ENCODE data around the gene KRT73. TPM values are rescaled to one million over a fixed set of nuclear protein-coding genes. Genes with fewer than 3 reads are reported as not detected.
"Not testable (repeated sequence)": the region's sequence is repeated elsewhere in the genome, so short reads cannot be mapped to it uniquely, and the experiment has no call there.

Gene KRT73
- total RNA-seq, 2 experiments from 2014 or later: not detected

DNA sequence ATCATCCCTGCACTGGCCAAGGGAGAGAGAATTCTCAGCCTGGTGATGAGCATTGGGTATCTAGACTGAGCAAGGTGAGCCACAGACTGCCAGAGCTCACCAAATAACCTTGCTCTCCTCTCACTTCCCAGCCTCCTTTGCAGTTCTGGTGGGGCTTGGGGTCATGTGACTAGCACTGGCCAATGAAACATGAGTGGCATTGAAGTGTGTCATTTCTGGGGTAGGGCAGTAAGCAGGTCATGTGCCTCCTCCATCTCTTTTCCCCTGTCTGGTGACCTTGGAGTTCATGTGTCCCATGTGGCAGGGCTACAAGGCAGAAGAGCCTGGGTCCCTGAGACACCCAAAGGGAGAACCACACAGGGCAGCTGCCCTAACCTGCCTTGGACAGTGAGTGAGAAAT, 13.5 kb downstream of the KRT73 start:
- POLR2A ChIA-PET: no interaction called here

GRCh38 chr12:52603314-52603713, 15.0 kb downstream of the KRT73 start:
- ChIA-PET CTCF (no interaction called here), POLR2A (no interaction called here)

More for the DNA sequence above, 13.5 kb downstream of the KRT73 start:
- CTCF ChIA-PET: no interaction called here

- POLR2A ChIA-PET: no interaction called here
- CTCF ChIA-PET: no interaction called here
These were observed 15.8 kb downstream of the KRT73 start for GRCh38 chr12:52602552-52602951.

GRCh38 chr12:52601671-52602070, 16.7 kb downstream of the KRT73 start:
- ChIA-PET CTCF (no interaction called here), POLR2A (no interaction called here)

- CTCF ChIA-PET: no interaction called here
- POLR2A ChIA-PET: no interaction called here
These were observed 17.3 kb downstream of the KRT73 start, which contains the start of gene KRT72 for GRCh38 chr12:52600941-52601481. TSS of gene KRT72 (minus strand) at chr12:52601463. CDS start at chr12:52601452, 11 bp downstream.

DNA sequence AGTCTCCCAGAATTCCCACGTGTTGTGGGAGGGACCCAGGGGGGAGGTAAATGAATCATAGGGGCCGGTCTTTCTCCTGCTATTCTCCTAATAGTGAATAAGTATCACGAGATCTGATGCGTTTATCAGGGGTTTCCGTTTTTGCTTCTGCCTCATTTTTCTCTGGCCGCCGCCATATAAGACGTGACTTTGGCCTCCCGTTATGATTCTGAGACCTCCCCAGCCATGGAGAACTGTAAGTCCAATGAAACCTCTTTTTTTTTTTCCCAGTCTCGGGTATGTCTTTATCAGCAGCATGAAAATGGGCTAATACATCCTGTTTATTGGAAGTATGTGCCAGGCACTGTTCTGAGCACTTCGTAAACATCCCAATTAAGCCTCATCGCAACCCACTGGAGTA, 17.9 kb downstream of the KRT73 start:
- ChIA-PET POLR2A (no interaction called here), CTCF (no interaction called here)

- POLR2A ChIA-PET: no interaction called here
- CTCF ChIA-PET: interaction anchor here (1.0 kb wide), 1 partner anchor 285 kb away, joined by 3 read pairs; no protein-coding TSS in a partner anchor
These were observed 18.3 kb downstream of the KRT73 start for GRCh38 chr12:52600071-52600470.

- ChIA-PET POLR2A (no interaction called here), CTCF (no interaction called here)
These were observed 19.4 kb downstream of the KRT73 start for GRCh38 chr12:52598966-52599365.

DNA sequence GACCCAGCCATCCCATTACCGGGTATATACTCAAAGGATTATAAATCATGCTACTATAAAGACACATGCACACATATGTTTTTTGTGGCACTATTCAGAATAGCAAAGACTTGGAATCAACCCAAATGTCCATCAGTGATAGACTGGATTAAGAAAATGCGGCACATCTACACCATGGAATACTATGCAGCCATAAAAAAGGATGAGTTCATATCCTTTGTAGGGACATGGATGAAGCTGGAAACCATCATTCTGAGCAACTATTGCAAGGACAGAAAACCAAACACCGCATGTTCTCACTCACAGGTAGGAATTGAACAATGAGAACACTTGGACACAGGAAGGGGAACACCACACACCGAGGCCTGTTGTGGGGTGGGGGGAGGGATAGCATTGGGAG, 24.1 kb downstream of the KRT73 start:
- CTCF ChIA-PET: interaction anchor here (0.7 kb wide), 1 partner anchor 221 kb away, joined by 3 read pairs; no protein-coding TSS in a partner anchor
- POLR2A ChIA-PET: not testable (repeated sequence)

DNA sequence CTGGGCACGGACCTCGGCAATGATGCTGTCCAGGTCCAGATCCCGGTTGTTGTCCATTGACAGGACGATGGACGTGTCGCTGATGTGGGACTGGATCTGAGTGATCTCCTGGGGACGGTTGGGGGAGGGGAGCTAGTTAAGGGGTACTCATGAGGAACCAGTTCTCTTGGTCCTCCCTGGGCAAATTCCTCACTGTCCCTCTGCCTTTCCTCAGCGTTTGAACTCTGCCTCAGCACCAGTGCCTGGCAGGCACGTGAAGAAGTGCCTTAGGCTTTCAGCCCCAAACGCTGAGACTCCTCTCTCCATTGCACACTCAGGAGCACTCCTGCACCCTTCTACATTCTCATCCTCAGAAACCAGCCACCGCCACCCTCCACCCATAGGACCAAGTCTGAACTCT, 26.8 kb downstream of the KRT73 start:
- CTCF ChIA-PET: no interaction called here

DNA sequence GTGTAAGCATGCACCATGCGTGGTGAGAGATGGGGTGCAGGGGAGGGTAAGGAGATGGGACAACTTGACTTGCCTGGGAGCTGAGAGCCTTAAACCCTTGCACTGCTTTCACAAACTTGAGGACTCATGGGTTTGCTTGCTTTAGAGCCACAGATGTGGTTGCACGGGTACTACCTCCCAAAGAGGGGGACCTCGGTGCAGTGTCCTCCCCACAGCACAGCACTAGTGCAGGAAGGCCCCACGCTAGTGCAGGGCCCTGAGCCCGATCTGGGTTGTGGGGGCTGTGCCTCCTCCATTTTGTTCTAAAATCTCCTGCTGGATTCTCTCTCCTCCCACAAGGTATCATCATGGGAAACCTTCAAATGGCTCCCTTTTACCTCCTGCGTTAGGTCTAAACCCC, 28.3 kb downstream of the KRT73 start:
- ChIA-PET CTCF (interaction anchor here (1.0 kb wide), 1 partner anchor 289 kb away, joined by 3 read pairs; no protein-coding TSS in a partner anchor), POLR2A (no interaction called here)

More for the DNA sequence above, 26.8 kb downstream of the KRT73 start:
- POLR2A ChIA-PET: no interaction called here

GRCh38 chr12:52587563-52587962, 30.8 kb downstream of the KRT73 start:
- ChIA-PET CTCF (interaction anchor here (1.5 to 1.6 kb wide), 2 partner anchors 9 to 260 kb away, joined by 3 read pairs; no protein-coding TSS in a partner anchor), POLR2A (no interaction called here)

- CTCF ChIA-PET: interaction anchor here (0.9 to 1.5 kb wide), 3 partner anchors 20 to 282 kb away, joined by 3 to 4 read pairs (median 3); no protein-coding TSS in a partner anchor
These were observed 32.4 kb downstream of the KRT73 start for GRCh38 chr12:52585946-52586345.

DNA sequence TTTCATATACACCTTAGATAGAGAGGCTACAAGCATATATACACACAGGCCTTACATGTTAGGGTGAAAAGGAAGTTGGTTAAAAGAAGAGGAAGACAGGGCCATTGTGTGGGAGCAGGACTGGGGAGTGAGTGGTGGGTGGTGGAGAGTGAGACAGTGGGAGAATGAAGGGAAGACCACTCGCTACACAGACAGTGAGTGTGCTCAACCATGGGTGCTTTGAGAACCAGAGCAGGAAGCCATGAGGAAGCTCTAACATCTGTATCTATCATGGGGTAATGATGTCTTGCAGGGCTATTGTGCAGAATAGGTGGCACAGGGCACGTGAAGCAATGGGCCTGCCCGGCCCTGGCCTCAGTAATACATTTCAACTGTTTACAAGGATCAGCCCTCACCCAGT, 33.3 kb downstream of the KRT73 start:
- ChIA-PET CTCF (no interaction called here), POLR2A (no interaction called here)

More at GRCh38 chr12:52585946-52586345, 32.4 kb downstream of the KRT73 start:
- POLR2A ChIA-PET: no interaction called here

GRCh38 chr12:52584156-52584682, 34.1 kb downstream of the KRT73 start:
- ChIA-PET POLR2A (no interaction called here), CTCF (interaction anchor here (1.1 to 3.7 kb wide), 4 partner anchors 22 to 301 kb away, joined by 3 to 29 read pairs (median 8); no protein-coding TSS in a partner anchor)

- POLR2A ChIA-PET: no interaction called here
- CTCF ChIA-PET: interaction anchor here (0.7 to 3.7 kb wide), 6 partner anchors 23 to 302 kb away, joined by 3 to 29 read pairs (median 4); no protein-coding TSS in a partner anchor
These were observed 35.3 kb downstream of the KRT73 start for GRCh38 chr12:52582971-52583456.

- CTCF ChIA-PET: interaction anchor here (1.4 to 3.7 kb wide), 5 partner anchors 284 to 302 kb away, joined by 4 to 29 read pairs (median 5); no protein-coding TSS in a partner anchor
- POLR2A ChIA-PET: no interaction called here
These were observed 35.9 kb downstream of the KRT73 start for GRCh38 chr12:52582486-52582885.

DNA sequence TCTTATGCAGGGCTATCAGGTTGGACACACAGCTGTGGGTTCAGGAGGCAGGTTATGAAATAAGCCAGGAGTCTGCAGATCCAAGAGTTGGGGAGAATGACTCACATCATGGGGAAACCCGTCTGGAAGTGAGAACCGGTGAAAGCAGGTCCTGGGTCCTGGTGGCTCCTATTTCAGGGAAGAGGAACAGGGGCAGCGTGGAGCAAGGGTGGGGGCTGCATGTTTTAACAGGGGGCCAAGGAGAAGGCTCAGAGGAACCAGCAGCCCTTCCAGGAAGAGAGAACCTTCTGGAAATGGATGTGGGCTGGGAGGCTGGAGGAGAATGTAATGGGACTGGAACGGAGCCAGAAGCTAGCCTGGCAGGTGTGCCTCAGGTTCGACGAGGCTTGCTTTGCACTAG, 36.9 kb downstream of the KRT73 start:
- CTCF ChIA-PET: interaction anchor here (1.8 to 3.7 kb wide), 2 partner anchors 289 to 297 kb away, joined by 5 to 29 read pairs; no protein-coding TSS in a partner anchor
- POLR2A ChIA-PET: no interaction called here

DNA sequence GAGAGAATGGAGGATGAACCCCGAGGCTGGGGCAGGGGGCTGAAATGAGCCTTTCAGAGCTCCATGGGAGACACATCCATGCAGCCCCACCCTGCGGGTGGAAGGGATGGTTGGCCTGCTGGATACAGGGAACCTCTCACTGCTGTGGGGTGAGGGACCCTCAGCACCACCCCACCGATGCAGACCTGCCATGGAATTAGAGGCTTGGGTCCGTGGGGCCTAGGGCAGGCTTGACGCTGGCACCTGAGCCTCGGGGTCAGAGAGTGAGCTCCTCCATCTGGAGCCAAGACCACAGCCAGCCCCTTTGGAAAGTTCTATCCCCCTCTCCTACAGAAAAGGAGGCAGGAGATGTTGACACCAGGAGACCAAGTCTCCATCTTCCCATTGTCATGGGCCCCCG, 37.3 kb downstream of the KRT73 start:
- CTCF ChIA-PET: interaction anchor here (1.8 to 3.7 kb wide), 2 partner anchors 290 to 298 kb away, joined by 5 to 29 read pairs; no protein-coding TSS in a partner anchor
- POLR2A ChIA-PET: no interaction called here

DNA sequence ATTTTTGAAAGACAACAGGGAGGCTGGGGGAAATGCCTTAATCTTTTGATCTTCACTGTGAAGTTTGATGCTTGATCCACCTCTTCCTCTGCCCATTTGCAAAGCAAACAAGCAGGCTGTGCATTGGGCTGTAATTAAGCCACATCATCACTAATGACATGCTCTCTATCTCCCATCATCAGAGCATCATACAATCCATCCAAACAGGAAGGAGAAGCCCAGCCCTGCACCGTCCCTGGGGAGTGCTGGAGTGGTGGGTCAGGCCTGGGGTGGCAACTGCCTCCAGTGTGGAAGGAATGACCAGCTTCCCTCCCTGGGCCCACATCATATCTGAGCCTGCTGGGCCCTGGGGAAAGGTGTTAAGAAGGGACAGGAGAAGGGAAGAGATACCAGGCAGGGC, 37.9 kb downstream of the KRT73 start:
- ChIA-PET CTCF (interaction anchor here (1.8 to 3.7 kb wide), 2 partner anchors 290 to 298 kb away, joined by 5 to 29 read pairs; no protein-coding TSS in a partner anchor), POLR2A (no interaction called here)
